ENCODE data around the gene DOCK4. TPM values are rescaled to one million over a fixed set of nuclear protein-coding genes. Genes with fewer than 3 reads are reported as not detected.

Gene DOCK4
- polyA plus RNA-seq, 1 donor, result 8.1 TPM

DNA sequence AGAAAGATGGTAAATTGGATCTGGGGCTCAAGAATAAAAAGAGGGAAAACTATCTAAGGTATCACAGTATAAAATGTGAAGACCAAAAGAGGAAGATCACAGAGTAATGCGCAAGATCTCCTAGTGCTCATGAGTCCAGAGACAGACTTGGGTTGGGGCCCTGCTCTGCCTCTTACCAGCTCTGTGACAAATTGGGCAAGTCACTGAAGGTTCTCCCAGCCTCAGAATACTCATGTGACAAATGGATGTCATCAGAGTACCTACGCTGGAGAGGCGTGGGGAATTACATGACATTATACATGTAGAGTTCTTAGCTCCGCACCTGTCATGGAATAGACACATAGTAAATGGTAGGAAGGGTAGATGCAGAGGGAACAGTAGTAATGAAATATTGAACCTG lies 124.4 kb downstream of the DOCK4 start:
- Histone ChIP-seq H3K9me3 (ENCODE audit: control insufficient read depth, low read depth, low read length) (no peaks in the 10 kb centered on the region), H3K36me3 (ENCODE audit: control insufficient read depth, insufficient read depth, low read length) (no peaks in the 10 kb centered on the region), H3K4me1 (ENCODE audit: control insufficient read depth, insufficient read depth, low read length) (no peaks in the 10 kb centered on the region), H3K27me3 (ENCODE audit: control insufficient read depth, insufficient read depth, low read length) (no peaks in the 10 kb centered on the region), H3K27ac (ENCODE audit: low read length) (no peak overlapping the region), H3K4me3 (ENCODE audit: low read length) (no peak overlapping the region)
- WGBS (ENCODE audit: insufficient coverage, low lambda C conversion rate), result 100% methylated on average over 1 of the region's 4 CpGs
- DNase-seq, result no peak

DNA sequence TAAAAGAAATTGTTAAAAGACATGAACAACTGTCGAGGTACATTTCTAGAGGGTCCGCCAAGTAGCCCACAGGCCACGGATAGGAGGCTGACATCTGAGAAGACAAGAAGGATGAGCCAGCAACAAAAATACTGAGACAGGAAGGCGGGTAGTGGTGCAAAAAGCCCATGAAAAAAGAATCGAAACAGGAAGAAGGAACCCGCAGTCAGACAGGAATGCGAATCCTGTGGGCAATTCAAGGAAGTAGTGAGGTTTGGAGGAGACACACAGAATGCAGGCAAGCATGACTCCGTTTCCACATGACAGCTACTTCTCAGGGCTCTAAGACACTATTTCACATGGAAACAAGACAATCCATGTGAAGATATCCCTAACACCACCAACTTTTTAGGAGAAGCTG lies 125.2 kb downstream of the DOCK4 start:
- no peaks in the 10 kb centered on the region for H3K4me1 ChIP-seq (ENCODE audit: control insufficient read depth, insufficient read depth, low read length)
- H3K9me3 ChIP-seq (ENCODE audit: control insufficient read depth, low read depth, low read length), result no peaks in the 10 kb centered on the region
- no peak overlapping the region for H3K27ac ChIP-seq (ENCODE audit: low read length)
- no peak overlapping the region for H3K4me3 ChIP-seq (ENCODE audit: low read length)
- DNase-seq, result no peak
- no peaks in the 10 kb centered on the region for H3K36me3 ChIP-seq (ENCODE audit: control insufficient read depth, insufficient read depth, low read length)
- no peaks in the 10 kb centered on the region for H3K27me3 ChIP-seq (ENCODE audit: control insufficient read depth, insufficient read depth, low read length)
- WGBS (ENCODE audit: insufficient coverage, low lambda C conversion rate), result 83% methylated on average over 8 of the region's 8 CpGs

DNA sequence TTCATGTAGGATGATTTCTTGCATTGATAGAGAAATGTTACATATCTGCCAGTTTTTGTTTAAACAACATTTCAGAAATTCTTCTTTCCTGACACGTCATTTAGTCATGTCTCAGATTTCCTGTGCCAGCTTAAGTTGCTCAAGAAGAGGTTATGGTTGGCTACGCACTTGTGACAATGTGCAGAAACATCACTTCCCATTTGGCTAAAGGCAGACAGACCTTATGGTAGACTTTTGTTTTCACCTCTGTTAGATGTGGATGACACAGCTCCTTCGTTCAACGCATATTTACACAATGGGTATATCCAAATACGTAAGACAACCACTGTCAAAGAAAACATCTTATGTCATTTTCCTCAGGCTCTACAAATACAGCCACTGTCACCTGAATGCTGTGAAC lies 125.8 kb downstream of the DOCK4 start:
- Histone ChIP-seq H3K27me3 (ENCODE audit: control insufficient read depth, insufficient read depth, low read length) (no peaks in the 10 kb centered on the region), H3K4me1 (ENCODE audit: control insufficient read depth, insufficient read depth, low read length) (no peaks in the 10 kb centered on the region), H3K4me3 (ENCODE audit: low read length) (no peak overlapping the region), H3K9me3 (ENCODE audit: control insufficient read depth, low read depth, low read length) (no peaks in the 10 kb centered on the region), H3K27ac (ENCODE audit: low read length) (no peak overlapping the region), H3K36me3 (ENCODE audit: control insufficient read depth, insufficient read depth, low read length) (no peaks in the 10 kb centered on the region)
- WGBS (ENCODE audit: insufficient coverage, low lambda C conversion rate), result 73% methylated on average over 3 of the region's 5 CpGs
- DNase-seq, result no peak

DNA sequence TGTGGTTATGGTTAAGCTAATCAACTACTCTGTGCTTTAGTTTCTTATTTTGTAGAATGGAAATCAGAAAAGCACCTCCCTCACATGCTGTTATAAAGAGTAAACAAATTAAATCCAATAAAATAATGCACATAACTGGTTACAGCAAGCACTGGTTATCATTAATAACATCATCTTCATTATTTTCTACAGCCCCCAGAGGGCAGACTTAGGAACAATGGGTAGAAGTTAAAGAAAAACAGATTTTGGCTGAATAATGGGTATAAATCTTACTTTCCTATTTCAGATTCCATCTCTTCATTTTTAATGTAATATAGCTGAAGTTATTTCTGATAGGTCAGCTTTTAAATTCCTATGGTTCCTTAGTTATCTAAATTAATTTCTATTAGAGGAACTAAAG lies 126.5 kb downstream of the DOCK4 start:
- no peak for DNase-seq
- H3K4me1 ChIP-seq (ENCODE audit: control insufficient read depth, insufficient read depth, low read length), result no peaks in the 10 kb centered on the region
- no peak overlapping the region for H3K4me3 ChIP-seq (ENCODE audit: low read length)
- no peaks in the 10 kb centered on the region for H3K27me3 ChIP-seq (ENCODE audit: control insufficient read depth, insufficient read depth, low read length)
- H3K36me3 ChIP-seq (ENCODE audit: control insufficient read depth, insufficient read depth, low read length), result no peaks in the 10 kb centered on the region
- no peaks in the 10 kb centered on the region for H3K9me3 ChIP-seq (ENCODE audit: control insufficient read depth, low read depth, low read length)
- no peak overlapping the region for H3K27ac ChIP-seq (ENCODE audit: low read length)

DNA sequence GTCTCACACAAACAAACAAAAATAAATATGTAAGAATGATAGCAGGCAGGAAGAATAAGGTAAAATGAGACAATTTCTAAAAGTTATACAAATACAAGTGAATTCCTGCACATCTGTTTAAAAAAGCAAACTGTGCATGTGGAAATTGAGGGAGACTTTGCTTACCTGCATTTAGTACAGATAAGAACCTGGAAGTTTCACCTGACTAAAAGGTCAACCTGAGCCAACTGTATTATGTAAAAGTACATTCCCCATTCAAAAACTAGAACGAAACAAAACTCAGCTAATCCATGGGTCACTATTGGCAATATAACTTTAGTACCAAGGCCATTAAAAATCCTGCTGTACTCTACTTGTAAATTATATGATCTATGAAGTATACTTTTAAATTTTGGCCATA lies 127.1 kb downstream of the DOCK4 start:
- no peaks in the 10 kb centered on the region for H3K36me3 ChIP-seq (ENCODE audit: control insufficient read depth, insufficient read depth, low read length)
- no peaks in the 10 kb centered on the region for H3K9me3 ChIP-seq (ENCODE audit: control insufficient read depth, low read depth, low read length)
- WGBS (ENCODE audit: insufficient coverage, low lambda C conversion rate), result no CpG with 5 or more reads among the region's 1 CpG
- H3K4me3 ChIP-seq (ENCODE audit: low read length), result no peak overlapping the region
- no peak overlapping the region for H3K27ac ChIP-seq (ENCODE audit: low read length)
- no peaks in the 10 kb centered on the region for H3K4me1 ChIP-seq (ENCODE audit: control insufficient read depth, insufficient read depth, low read length)
- DNase-seq, result no peak
- no peaks in the 10 kb centered on the region for H3K27me3 ChIP-seq (ENCODE audit: control insufficient read depth, insufficient read depth, low read length)

DNA sequence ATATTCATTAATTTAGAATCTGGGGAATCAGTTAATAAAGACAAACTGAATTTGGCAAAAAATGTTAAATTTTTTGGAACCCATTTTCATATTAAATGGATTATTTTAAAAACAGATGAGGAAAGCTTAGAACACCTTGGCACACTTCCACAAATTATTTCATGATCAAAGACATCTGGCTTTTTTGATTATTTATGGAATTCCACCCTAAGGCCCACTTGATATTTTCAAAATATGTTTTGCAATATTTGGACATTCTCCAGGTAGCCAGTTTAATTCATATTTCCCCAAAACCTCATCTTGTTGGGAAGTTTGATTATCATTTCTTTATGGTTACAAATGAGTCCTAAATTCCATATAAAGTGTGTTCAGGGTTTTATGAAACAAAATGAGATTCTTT lies 129.9 kb downstream of the DOCK4 start:
- Histone ChIP-seq H3K4me3 (ENCODE audit: low read length) (no peak overlapping the region), H3K27me3 (ENCODE audit: control insufficient read depth, insufficient read depth, low read length) (no peaks in the 10 kb centered on the region), H3K27ac (ENCODE audit: low read length) (no peak overlapping the region), H3K4me1 (ENCODE audit: control insufficient read depth, insufficient read depth, low read length) (no peaks in the 10 kb centered on the region), H3K36me3 (ENCODE audit: control insufficient read depth, insufficient read depth, low read length) (no peaks in the 10 kb centered on the region), H3K9me3 (ENCODE audit: control insufficient read depth, low read depth, low read length) (no peaks in the 10 kb centered on the region)
- no peak for DNase-seq

DNA sequence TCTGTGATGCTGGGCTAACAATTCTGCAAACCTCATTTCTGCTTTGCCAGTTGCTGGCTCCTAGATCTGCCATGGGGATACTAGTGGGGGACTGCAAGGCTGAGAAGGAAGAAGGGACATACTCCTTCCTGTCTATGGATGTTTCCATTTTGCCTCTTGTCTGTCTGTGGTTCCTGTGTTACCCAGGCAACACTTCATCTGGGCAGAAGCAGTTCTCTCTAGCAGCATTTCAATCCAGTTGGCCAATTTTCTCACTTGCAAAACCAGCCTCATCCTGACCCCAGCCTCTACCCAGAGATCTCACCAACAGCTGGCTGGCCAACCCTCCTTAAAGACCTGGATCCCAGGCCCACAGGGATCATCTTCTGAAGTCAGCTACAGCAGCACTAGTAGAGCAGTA lies 131.7 kb downstream of the DOCK4 start:
- Histone ChIP-seq H3K4me3 (ENCODE audit: low read length) (no peak overlapping the region), H3K27me3 (ENCODE audit: control insufficient read depth, insufficient read depth, low read length) (no peaks in the 10 kb centered on the region), H3K36me3 (ENCODE audit: control insufficient read depth, insufficient read depth, low read length) (no peaks in the 10 kb centered on the region), H3K9me3 (ENCODE audit: control insufficient read depth, low read depth, low read length) (no peaks in the 10 kb centered on the region), H3K27ac (ENCODE audit: low read length) (no peak overlapping the region), H3K4me1 (ENCODE audit: control insufficient read depth, insufficient read depth, low read length) (no peaks in the 10 kb centered on the region)
- no peak for DNase-seq

DNA sequence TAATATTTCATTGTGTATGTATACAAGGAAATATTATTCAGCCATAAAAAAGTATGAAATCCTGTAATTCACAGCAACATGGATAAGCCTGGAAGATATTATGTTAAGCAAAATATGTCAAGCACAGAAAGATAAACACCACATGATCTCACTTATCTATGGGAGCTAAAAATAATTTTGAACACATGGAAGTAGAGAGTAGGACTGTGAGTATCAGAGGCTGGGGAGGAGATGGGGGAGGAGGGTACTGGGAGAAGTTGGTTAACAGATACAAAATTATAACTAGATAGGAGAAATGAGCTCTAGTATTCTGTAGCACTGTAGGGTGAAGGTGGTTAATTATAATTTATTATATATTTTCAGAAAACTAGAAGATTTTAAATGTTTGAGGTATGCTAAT lies 132.7 kb downstream of the DOCK4 start:
- Histone ChIP-seq H3K27ac (ENCODE audit: low read length) (no peak overlapping the region), H3K4me1 (ENCODE audit: control insufficient read depth, insufficient read depth, low read length) (no peaks in the 10 kb centered on the region), H3K4me3 (ENCODE audit: low read length) (no peak overlapping the region), H3K9me3 (ENCODE audit: control insufficient read depth, low read depth, low read length) (no peaks in the 10 kb centered on the region), H3K36me3 (ENCODE audit: control insufficient read depth, insufficient read depth, low read length) (no peaks in the 10 kb centered on the region), H3K27me3 (ENCODE audit: control insufficient read depth, insufficient read depth, low read length) (no peaks in the 10 kb centered on the region)
- DNase-seq, result no peak

DNA sequence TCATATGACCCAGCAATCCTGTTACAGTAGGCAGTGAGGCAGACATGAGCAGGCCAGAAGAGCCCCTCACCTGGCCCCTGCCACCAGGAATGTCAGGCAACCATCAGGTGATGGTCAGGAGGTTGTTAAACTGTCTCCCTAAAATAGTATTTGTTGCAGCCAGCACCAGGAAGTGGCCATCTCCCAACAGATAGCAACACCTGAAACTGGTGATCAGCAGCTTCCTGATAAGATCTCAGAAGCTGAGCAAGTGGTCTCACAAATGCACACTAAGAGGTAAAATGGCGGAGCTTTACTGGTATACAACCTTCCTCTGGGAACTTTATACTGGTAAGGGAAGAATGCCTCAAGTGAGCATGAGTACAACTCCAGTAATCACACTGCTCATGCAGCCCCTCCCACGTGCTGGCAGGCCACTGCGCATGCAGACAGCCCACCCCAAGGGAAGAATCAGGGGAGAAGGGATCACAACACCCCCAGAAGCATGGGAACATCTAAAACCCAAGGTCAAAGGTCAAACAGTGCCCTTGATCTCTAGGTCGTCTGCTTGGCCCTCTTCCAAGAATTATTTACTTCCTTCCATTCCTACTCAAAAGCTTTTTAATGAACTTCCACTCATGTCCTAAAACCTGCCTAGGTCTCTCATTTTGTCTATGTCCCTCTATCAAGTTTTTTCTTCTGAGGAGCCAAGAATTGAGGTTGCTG lies 133.5 kb downstream of the DOCK4 start:
- no peak overlapping the region for H3K27ac ChIP-seq (ENCODE audit: low read length)

DNA sequence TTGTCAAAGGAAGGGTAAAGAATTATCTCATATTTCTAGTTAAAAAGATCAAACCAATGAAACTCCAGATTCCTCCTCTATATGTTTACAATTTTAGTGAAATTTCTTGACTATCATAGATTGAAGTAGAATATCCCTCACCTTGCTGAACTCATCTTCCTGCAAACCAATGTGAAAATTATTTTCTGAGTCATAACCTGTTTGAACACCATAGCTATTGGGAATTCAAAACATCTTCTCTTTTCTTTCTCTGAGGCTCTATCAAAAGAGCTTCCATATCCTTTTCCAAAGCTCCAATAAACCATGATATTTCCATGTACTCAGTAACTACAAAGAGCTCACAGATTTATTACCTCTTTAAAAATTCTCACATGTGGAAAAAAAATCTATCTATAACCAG lies 134.3 kb downstream of the DOCK4 start:
- H3K4me1 ChIP-seq (ENCODE audit: control insufficient read depth, insufficient read depth, low read length), result no peaks in the 10 kb centered on the region
- H3K27ac ChIP-seq (ENCODE audit: low read length), result no peak overlapping the region
- H3K36me3 ChIP-seq (ENCODE audit: control insufficient read depth, insufficient read depth, low read length), result no peaks in the 10 kb centered on the region
- H3K4me3 ChIP-seq (ENCODE audit: low read length), result no peak overlapping the region
- no peaks in the 10 kb centered on the region for H3K9me3 ChIP-seq (ENCODE audit: control insufficient read depth, low read depth, low read length)
- no peaks in the 10 kb centered on the region for H3K27me3 ChIP-seq (ENCODE audit: control insufficient read depth, insufficient read depth, low read length)
- no peak for DNase-seq

More for the DNA sequence above, 133.5 kb downstream of the DOCK4 start:
- Histone ChIP-seq H3K4me1 (ENCODE audit: control insufficient read depth, insufficient read depth, low read length) (no peaks in the 10 kb centered on the region), H3K9me3 (ENCODE audit: control insufficient read depth, low read depth, low read length) (no peaks in the 10 kb centered on the region), H3K27me3 (ENCODE audit: control insufficient read depth, insufficient read depth, low read length) (no peaks in the 10 kb centered on the region), H3K36me3 (ENCODE audit: control insufficient read depth, insufficient read depth, low read length) (no peaks in the 10 kb centered on the region), H3K4me3 (ENCODE audit: low read length) (no peak overlapping the region)
- DNase-seq, result no peak
- no CpG with 5 or more reads among the region's 4 CpGs for WGBS (ENCODE audit: insufficient coverage, low lambda C conversion rate)

DNA sequence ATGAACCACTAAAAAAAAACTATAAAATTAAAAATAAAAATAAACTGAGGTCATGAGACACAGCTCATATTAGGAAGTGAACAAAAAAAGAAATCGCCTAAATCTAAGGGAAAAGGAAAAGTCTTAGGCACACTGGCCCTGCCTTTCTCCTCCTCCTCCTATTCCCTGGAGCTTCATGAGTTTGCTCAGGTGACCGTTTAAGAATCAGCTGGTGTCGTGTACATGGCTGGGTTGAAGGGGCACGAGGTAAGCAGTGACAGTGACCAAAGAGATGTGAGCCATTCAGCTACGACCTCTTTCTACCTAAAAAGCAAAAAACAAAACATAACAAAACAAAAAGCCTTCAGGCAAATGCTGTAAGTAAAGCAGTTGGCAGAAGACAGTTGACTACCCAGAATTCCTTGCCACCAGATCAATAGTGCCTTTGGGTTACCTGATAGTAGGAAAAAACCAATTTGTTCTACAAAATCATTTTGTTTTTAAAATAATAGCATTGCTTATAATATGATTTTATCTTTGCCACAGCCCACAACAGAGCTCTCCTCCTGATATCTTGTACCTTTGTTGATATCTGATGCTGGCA lies 135.4 kb downstream of the DOCK4 start:
- DNase-seq, result no peak
- WGBS (ENCODE audit: insufficient coverage, low lambda C conversion rate), result no CpG with 5 or more reads among the region's 5 CpGs
- Histone ChIP-seq H3K9me3 (ENCODE audit: control insufficient read depth, low read depth, low read length) (no peaks in the 10 kb centered on the region), H3K36me3 (ENCODE audit: control insufficient read depth, insufficient read depth, low read length) (no peaks in the 10 kb centered on the region), H3K27me3 (ENCODE audit: control insufficient read depth, insufficient read depth, low read length) (no peaks in the 10 kb centered on the region), H3K4me1 (ENCODE audit: control insufficient read depth, insufficient read depth, low read length) (no peaks in the 10 kb centered on the region), H3K27ac (ENCODE audit: low read length) (no peak overlapping the region), H3K4me3 (ENCODE audit: low read length) (no peak overlapping the region)
